IMR-90 (cell line): Measurements from ENCODE around the gene UBALD1. TPM values are rescaled to one million over a fixed set of nuclear protein-coding genes. Genes with fewer than 3 reads are reported as not detected.

ENCODE experiments used
- ATAC-seq: fragments of 200-7000 bp; cut with Tn5 transposase; 2 replicates; pipeline ENCODE4 v1.9.1; 2020; ENCODE audit warnings: low read depth, mild to moderate bottlenecking, moderate library complexity
- BruUV-seq: library from RNA; stranded (reverse); fragments of 400-500 nt; replicated peaks from 2 replicates; lab custom pipeline; 2021; lab: Mats Ljungman, UMichigan
- CTCF ChIA-PET: fragments of 300-600 bp; formaldehyde crosslinking; extraction: SDS; loops from one replicate; lab custom pipeline; 2021; ENCODE audit warnings: antibody characterized with exemption; lab: Yijun Ruan, JAX
- POLR2A ChIA-PET: fragments of 300-600 bp; sonication (Branson Sonifier 250); formaldehyde crosslinking; loops from one replicate; lab custom pipeline; 2022; ENCODE audit warnings: antibody characterized with exemption; ENCODE audit not compliant: unreplicated experiment; lab: Charles Lee
- DNase-seq: peaks from one replicate; pipeline ENCODE4 v3.0.0; 2013
- H2AFZ ChIP-seq: replicated peaks from 2 replicates; pipeline ENCODE3; 2013; ENCODE audit warnings: low read length, mild to moderate bottlenecking; ENCODE audit not compliant: poor library complexity
- H2AK5ac ChIP-seq: 2 replicates; pipeline ENCODE4 v1.6.1; 2013; ENCODE audit warnings: low read depth, low read length, inconsistent platforms
- H2AK9ac ChIP-seq: replicated peaks from 2 replicates; pipeline ENCODE3; 2013; ENCODE audit warnings: mild to moderate bottlenecking, low read depth, low read length, moderate library complexity; ENCODE audit not compliant: poor library complexity
- H2BK120ac ChIP-seq: 2 replicates; pipeline ENCODE4 v1.6.1; 2013; ENCODE audit warnings: low read depth, low read length, inconsistent platforms
- H2BK15ac ChIP-seq: 3 replicates; pipeline ENCODE4 v1.6.1; 2013; ENCODE audit warnings: low read depth, low read length, inconsistent platforms
- H2BK20ac ChIP-seq: 2 replicates; pipeline ENCODE4 v1.6.1; 2013; ENCODE audit warnings: low read depth, mild to moderate bottlenecking, inconsistent platforms, low read length, moderate library complexity
- H2BK5ac ChIP-seq: 2 replicates; pipeline ENCODE4 v1.6.1; 2013; ENCODE audit warnings: mild to moderate bottlenecking, low read depth, low read length, inconsistent platforms; ENCODE audit not compliant: poor library complexity, severe bottlenecking
- H3K14ac ChIP-seq: replicated peaks from 2 replicates; pipeline ENCODE4 v1.6.1; 2013; ENCODE audit warnings: low read depth, low read length, inconsistent platforms
- H3K18ac ChIP-seq: 2 replicates; pipeline ENCODE4 v1.6.1; 2013; ENCODE audit warnings: low read depth, low read length, control low read depth
- H3K23ac ChIP-seq: 2 replicates; pipeline ENCODE4 v1.6.1; 2013; ENCODE audit warnings: low read depth, low read length, inconsistent platforms
- H3K27ac ChIP-seq: 2 replicates; pipeline ENCODE4 v1.5.1; 2013; ENCODE audit warnings: mild to moderate bottlenecking, control low read depth, low read length; ENCODE audit not compliant: insufficient read depth
- H3K27me3 ChIP-seq: 2 replicates; pipeline ENCODE4 v1.6.1; 2013; ENCODE audit warnings: low read length; ENCODE audit not compliant: control insufficient read depth, insufficient read depth
- H3K36me3 ChIP-seq: 2 replicates; pipeline ENCODE4 v1.6.1; 2013; ENCODE audit warnings: low read length, mixed read lengths; ENCODE audit not compliant: control insufficient read depth, insufficient read depth
- H3K4ac ChIP-seq: 2 replicates; pipeline ENCODE4 v1.6.1; 2013; ENCODE audit warnings: low read depth, low read length, inconsistent platforms
- H3K4me1 ChIP-seq: 2 replicates; pipeline ENCODE4 v1.6.1; 2013; ENCODE audit warnings: low read length, mixed read lengths; ENCODE audit not compliant: control insufficient read depth, insufficient read depth
- H3K4me2 ChIP-seq: 2 replicates; pipeline ENCODE4 v1.6.1; 2013; ENCODE audit warnings: low read depth, mild to moderate bottlenecking, control low read depth, low read length, moderate library complexity
- H3K4me3 ChIP-seq: 2 replicates; pipeline ENCODE4 v1.5.1; 2013; ENCODE audit warnings: low read depth, mild to moderate bottlenecking, control low read depth, low read length, moderate library complexity; ENCODE audit not compliant: insufficient read depth
- H3K56ac ChIP-seq: 2 replicates; pipeline ENCODE4 v1.6.1; 2013; ENCODE audit warnings: low read length, inconsistent platforms; ENCODE audit not compliant: insufficient read depth; ENCODE audit errors: extremely low read depth
- H3K79me1 ChIP-seq, 2 experiments: 2 replicates each; pipeline ENCODE4 v1.6.1; 2013; ENCODE audit warnings: low read length in 2 of 2, inconsistent platforms in 1 of 2, low read depth in 1 of 2
- H3K9ac ChIP-seq: 2 replicates; pipeline ENCODE4 v1.6.1; 2013; ENCODE audit warnings: low read depth, low read length, control low read depth
- H3K9me1 ChIP-seq: 2 replicates; pipeline ENCODE4 v1.6.1; 2013; ENCODE audit warnings: low read length, inconsistent platforms; ENCODE audit not compliant: insufficient read depth
- H3K9me3 ChIP-seq: 2 replicates; pipeline ENCODE4 v1.6.1; 2013; ENCODE audit warnings: low read length; ENCODE audit not compliant: control insufficient read depth, insufficient read depth
- H4K20me1 ChIP-seq: 2 replicates; pipeline ENCODE4 v1.6.1; 2013; ENCODE audit warnings: low read length, inconsistent platforms; ENCODE audit not compliant: insufficient read depth
- H4K5ac ChIP-seq: 2 replicates; pipeline ENCODE4 v1.6.1; 2013; ENCODE audit warnings: mild to moderate bottlenecking, low read depth, low read length, control low read depth
- H4K8ac ChIP-seq, 2 experiments: 2 replicates each; pipeline ENCODE4 v1.6.1; 2013; ENCODE audit warnings: low read depth in 2 of 2, low read length in 2 of 2, control low read depth in 1 of 2, inconsistent platforms in 1 of 2
- H4K91ac ChIP-seq: 2 replicates; pipeline ENCODE4 v1.6.1; 2013; ENCODE audit warnings: low read depth, low read length, inconsistent platforms; ENCODE audit not compliant: insufficient read depth
- BHLHE40 ChIP-seq: fragments of 150-350 bp; IDR thresholded peaks from 2 replicates; pipeline ENCODE4 v1.6.1; 2016; ENCODE audit warnings: mild to moderate bottlenecking, low read depth, low read length
- CEBPB ChIP-seq: IDR thresholded peaks from 2 replicates; pipeline ENCODE4 v1.6.1; 2012; ENCODE audit warnings: low read depth, low read length, improper control_type of control experiment
- CHD1 ChIP-seq: IDR thresholded peaks from 2 replicates; pipeline ENCODE4 v1.6.1; 2012; ENCODE audit warnings: low read depth, low read length, improper control_type of control experiment
- CTCF ChIP-seq: conservative IDR thresholded peaks from 2 replicates; pipeline ENCODE4 v1.5.1; 2012; ENCODE audit warnings: mild to moderate bottlenecking, low read depth, low read length, improper control_type of control experiment
- ELK1 ChIP-seq: fragments of 150-350 bp; IDR thresholded peaks from 2 replicates; pipeline ENCODE4 v1.6.1; 2016; ENCODE audit warnings: low read depth, mild to moderate bottlenecking, low read length, moderate library complexity, borderline replicate concordance
- FOS ChIP-seq: fragments of 150-350 bp; IDR thresholded peaks from 2 replicates; pipeline ENCODE4 v1.6.1; 2016; ENCODE audit warnings: low read depth, low read length
- MAZ ChIP-seq: IDR thresholded peaks from 2 replicates; pipeline ENCODE4 v1.6.1; 2012; ENCODE audit warnings: low read depth, mild to moderate bottlenecking, low read length, improper control_type of control experiment, moderate library complexity, borderline replicate concordance
- MXI1 ChIP-seq: IDR thresholded peaks from 2 replicates; pipeline ENCODE4 v1.6.1; 2012; ENCODE audit warnings: low read depth, mild to moderate bottlenecking, low read length, moderate library complexity, borderline replicate concordance
- POLR2A ChIP-seq: IDR thresholded peaks from 2 replicates; pipeline ENCODE4 v1.6.1; 2012; ENCODE audit warnings: mild to moderate bottlenecking, low read depth, low read length
- RAD21 ChIP-seq: IDR thresholded peaks from 2 replicates; pipeline ENCODE4 v1.6.1; 2012; ENCODE audit warnings: low read length, improper control_type of control experiment
- RFX5 ChIP-seq: IDR thresholded peaks from 2 replicates; pipeline ENCODE4 v1.8.0; 2012; ENCODE audit warnings: low read depth, mild to moderate bottlenecking, low read length, moderate library complexity
- SMC3 ChIP-seq: fragments of 150-350 bp; IDR thresholded peaks from 2 replicates; pipeline ENCODE4 v1.6.1; 2016; ENCODE audit warnings: low read depth, mild to moderate bottlenecking, antibody characterized with exemption, low read length, moderate library complexity
- USF2 ChIP-seq: fragments of 150-350 bp; IDR thresholded peaks from 2 replicates; pipeline ENCODE4 v1.6.1; 2017; ENCODE audit warnings: mild to moderate bottlenecking, antibody characterized with exemption, low read length, low read depth
- WGBS, 2 experiments: methylation state at CpG; one replicate each; pipeline versions ENCODE4 v1.1.5 to v1.1.7; 2013; ENCODE audit warnings: missing lambda C conversion rate in 2 of 2; ENCODE audit not compliant: insufficient read length in 1 of 2; ENCODE audit errors: extremely low coverage in 2 of 2; 5-methylcytosine and 5-hydroxymethylcytosine counted together
- dilution Hi-C: fragments of 300-500 bp; cut with HindIII; formaldehyde crosslinking; loops from one replicate; pipeline ENCODE4 v1.14.3; 2018; ENCODE audit warnings: low sequenced_read_pairs; ENCODE audit not compliant: unreplicated experiment
- in situ Hi-C: fragments of 300-500 bp; cut with MboI; formaldehyde crosslinking; loops from 3 replicates; pipeline ENCODE4 v1.14.3; 2019; ENCODE audit warnings: low sequenced_read_pairs, inconsistent platforms, mixed read lengths
- intact Hi-C: fragments of 100-400 bp; cut with micrococcal nuclease; formaldehyde crosslinking; loops from 2 replicates; pipeline ENCODE4 v1.10.0; 2022
- polyA plus RNA-seq, 3 experiments: library from polyadenylated mRNA; depleted of rRNA; stranded (reverse); fragments of >200 nt; gene quantifications; 2 replicates each; pipeline ENCODE4 v1.2.3, GENCODE V29; 2012; ENCODE audit warnings: low replicate concordance in 1 of 3
- total RNA-seq: library from RNA; depleted of rRNA; stranded (reverse); fragments of >200 nt; gene quantifications from 2 replicates; pipeline ENCODE4 v1.2.3, GENCODE V29; 2012

Gene UBALD1
- total and polyA plus RNA-seq, 2 of the 4 experiments (the other 2 are of a cell fraction), result 1.3 to 14.5 TPM

DNA sequence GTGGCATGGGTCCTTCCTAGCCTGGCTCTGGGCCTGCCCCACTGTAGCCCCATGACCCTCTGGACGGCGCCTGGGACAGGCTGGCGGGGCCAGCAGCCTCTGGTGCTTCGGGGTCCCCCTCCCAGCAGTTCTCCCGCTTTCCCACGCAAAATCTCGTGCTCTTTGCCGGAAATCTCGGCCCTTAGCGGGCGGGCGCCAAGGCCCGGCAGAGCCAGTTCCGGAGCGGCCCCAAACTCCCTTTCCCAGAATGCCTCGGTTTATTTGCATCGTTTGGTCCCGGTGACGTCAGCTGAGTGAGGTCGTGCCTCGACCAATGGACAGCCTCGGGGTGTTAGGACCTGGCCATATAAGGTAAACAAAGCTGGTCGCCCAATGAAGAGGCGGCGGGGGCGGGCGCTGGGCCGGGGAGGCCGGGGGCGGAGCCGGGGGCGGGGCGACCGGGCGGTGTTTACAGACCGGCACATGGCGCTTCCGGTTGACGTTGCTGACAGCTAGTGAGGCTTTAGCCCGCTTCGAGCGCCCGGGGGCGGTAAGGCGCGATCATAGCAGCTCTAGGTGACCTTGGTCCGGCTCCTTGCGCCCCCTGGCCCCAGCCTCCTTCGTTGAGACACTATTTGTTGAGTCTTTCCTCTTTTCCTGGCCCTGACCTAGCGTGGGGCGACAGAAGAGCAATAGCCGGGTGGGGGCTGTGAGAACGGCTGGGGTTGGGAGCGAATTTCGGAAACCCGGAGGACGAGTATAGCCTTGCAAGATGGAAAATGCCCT, 1.5 kb upstream of the UBALD1 start:
- Histone ChIP-seq H4K20me1 (peaks cover 27% of the 10 kb centered on the region), H3K14ac (peak overlapping the region; percentile 71), H3K36me3 (no peaks in the 10 kb centered on the region), H3K9ac (peak overlapping the region; percentile 80), H2BK20ac (no peak overlapping the region), H2BK120ac (peak overlapping the region; percentile 60; the same call in 1 of the 2 replicates), H4K8ac (peak overlapping the region; percentile 68 to 98), H2AK9ac (peak overlapping the region; percentile 84), H3K9me3 (no peaks in the 10 kb centered on the region), H2BK15ac (peak overlapping the region; percentile 24; the same call in 1 of the 3 replicates), H3K27me3 (no peaks in the 10 kb centered on the region), H3K4me3 (peak overlapping the region; percentile 52), H3K4me1 (peaks cover 23% of the 10 kb centered on the region), H2BK5ac (peak overlapping the region; percentile 81), H3K4me2 (peak overlapping the region; percentile 83), H3K18ac (peak overlapping the region; percentile 45; the same call in 1 of the 2 replicates), H3K27ac (peak overlapping the region; percentile 92), H4K5ac (peak overlapping the region; percentile 96), H4K91ac (peak overlapping the region; percentile 80), H3K23ac (peak overlapping the region; percentile 48), H3K4ac (peak overlapping the region; percentile 89), H3K9me1 (peaks cover 8% of the 10 kb centered on the region), H3K79me1 (peaks cover 13 to 36% of the 10 kb centered on the region in 2 experiments; a peak in 3 of 4 replicates), H2AK5ac (peak overlapping the region; percentile 98), H2AFZ (peak overlapping the region; percentile 98), H3K56ac (peak overlapping the region; percentile 62)
- in situ Hi-C loops (no loop called here), dilution Hi-C loops (no loop called here), intact Hi-C loops (no loop called here)
- BruUV-seq, result no TSS peak
- CTCF ChIA-PET, result interaction anchor here (1.2 to 1.6 kb wide), 3 partner anchors 9 to 214 kb away, joined by 4 to 6 read pairs (median 6); partner anchors contain the start of gene MGRN1
- WGBS, 2 experiments, result 0% methylated on average over 33 of the region's 57 CpGs; no CpG with 5 or more reads in 1 of the 2 experiments
- peak; percentile 100 for DNase-seq
- peak; percentile 85 for ATAC-seq
- POLR2A ChIA-PET, result interaction anchor here (0.6 kb wide), 2 partner anchors 138 to 153 kb away, joined by 3 read pairs; no protein-coding TSS in a partner anchor
- TF ChIP-seq RAD21 (no peak), RFX5 (no peak), SMC3 (0 out of 2 replicates have a peak, but pooled peaks have one; percentile 6), CEBPB (no peak), POLR2A (peak; percentile 31; the same call in 1 of the 2 replicates), MXI1 (0 out of 2 replicates have a peak, but pooled peaks have one; percentile 68), BHLHE40 (peak; percentile 73; the same call in 1 of the 2 replicates), FOS (peak; percentile 47; the same call in 1 of the 2 replicates), CTCF (peak; percentile 46), CHD1 (no peak), ELK1 (no peak), MAZ (peak; percentile 67; the same call in 1 of the 2 replicates), USF2 (no peak)
